Common myeloid progenitor, CD34-positive (primary cell): ENCODE results near the gene CHRDL2.
A peak's percentile ranks its signal among the peaks of the same experiment; 100 is the strongest.

Source experiments
- CTCF ChIA-PET: fragments of 350-600 bp; sonication (Branson Sonifier 250); formaldehyde crosslinking; loops from one replicate; lab custom pipeline; 2021; ENCODE audit warnings: antibody characterized with exemption; lab: Charles Lee
- POLR2A ChIA-PET: fragments of 350-600 bp; sonication (Branson Sonifier 250); formaldehyde crosslinking; loops from one replicate; lab custom pipeline; 2021; ENCODE audit warnings: antibody characterized with exemption; lab: Charles Lee
- DNase-seq, 3 donors: peaks; one replicate each; pipeline versions ENCODE4 v3.0.0 to v3.0.0-alpha.2; 2013
- H3K27ac ChIP-seq, 2 experiments: 1 replicate in 1 of 2; 2 replicates in 1 of 2; pipeline ENCODE4 v1.7.0; 2013; ENCODE audit warnings: inconsistent platforms in 2 of 2, low read length in 2 of 2, mild to moderate bottlenecking in 2 of 2, low read depth in 1 of 2, moderate library complexity in 1 of 2; ENCODE audit not compliant: severe bottlenecking in 2 of 2, insufficient read depth in 1 of 2, poor library complexity in 1 of 2
- H3K27me3 ChIP-seq, 5 experiments: replicated peaks in 2 of 5; 1 replicate in 3 of 5; 2 replicates in 2 of 5; pipeline versions ENCODE4 v1.6.1 to v1.7.0; 2013; ENCODE audit warnings: low read length in 4 of 5, mild to moderate bottlenecking in 2 of 5, moderate library complexity in 2 of 5, inconsistent platforms in 1 of 5; ENCODE audit not compliant: insufficient read depth in 5 of 5, control insufficient read depth in 4 of 5
- H3K36me3 ChIP-seq, 4 experiments: 1 replicate in 2 of 4; 2 replicates in 2 of 4; pipeline versions ENCODE4 v1.6.1 to v1.7.0; 2013; ENCODE audit warnings: low read length in 3 of 4, control low read depth in 1 of 4, mild to moderate bottlenecking in 1 of 4; ENCODE audit not compliant: control insufficient read depth in 4 of 4, insufficient read depth in 4 of 4
- H3K4me1 ChIP-seq, 4 experiments: 1 replicate in 3 of 4; 2 replicates in 1 of 4; pipeline versions ENCODE4 v1.6.1 to v1.7.1; 2013; ENCODE audit warnings: low read length in 3 of 4, mild to moderate bottlenecking in 3 of 4, control low read depth in 1 of 4, inconsistent platforms in 1 of 4, moderate library complexity in 1 of 4; ENCODE audit not compliant: control insufficient read depth in 4 of 4, insufficient read depth in 4 of 4; ENCODE audit errors: control extremely low read depth in 1 of 4
- H3K4me3 ChIP-seq, 7 experiments: 1 replicate in 4 of 7; 2 replicates in 3 of 7; pipeline versions ENCODE4 v1.5.1 to v1.7.0; 2013; ENCODE audit warnings: mild to moderate bottlenecking in 7 of 7, low read length in 6 of 7, moderate library complexity in 6 of 7, inconsistent platforms in 2 of 7, low read depth in 2 of 7, control low read depth in 1 of 7; ENCODE audit not compliant: insufficient read depth in 4 of 7, control insufficient read depth in 1 of 7; ENCODE audit errors: extremely low read depth in 1 of 7
- H3K9me3 ChIP-seq, 5 experiments: 1 replicate in 4 of 5; 2 replicates in 1 of 5; pipeline versions ENCODE4 v1.6.1 to v1.7.1; 2013; ENCODE audit warnings: low read length in 4 of 5, mild to moderate bottlenecking in 2 of 5, inconsistent platforms in 1 of 5, low read depth in 1 of 5, moderate library complexity in 1 of 5; ENCODE audit not compliant: control insufficient read depth in 4 of 5, insufficient read depth in 2 of 5; ENCODE audit errors: control extremely low read depth in 1 of 5
- WGBS: methylation state at CpG from one replicate; pipeline ENCODE4 v1.1.5; 2013; ENCODE audit not compliant: insufficient coverage; 5-methylcytosine and 5-hydroxymethylcytosine counted together

Gene CHRDL2

DNA sequence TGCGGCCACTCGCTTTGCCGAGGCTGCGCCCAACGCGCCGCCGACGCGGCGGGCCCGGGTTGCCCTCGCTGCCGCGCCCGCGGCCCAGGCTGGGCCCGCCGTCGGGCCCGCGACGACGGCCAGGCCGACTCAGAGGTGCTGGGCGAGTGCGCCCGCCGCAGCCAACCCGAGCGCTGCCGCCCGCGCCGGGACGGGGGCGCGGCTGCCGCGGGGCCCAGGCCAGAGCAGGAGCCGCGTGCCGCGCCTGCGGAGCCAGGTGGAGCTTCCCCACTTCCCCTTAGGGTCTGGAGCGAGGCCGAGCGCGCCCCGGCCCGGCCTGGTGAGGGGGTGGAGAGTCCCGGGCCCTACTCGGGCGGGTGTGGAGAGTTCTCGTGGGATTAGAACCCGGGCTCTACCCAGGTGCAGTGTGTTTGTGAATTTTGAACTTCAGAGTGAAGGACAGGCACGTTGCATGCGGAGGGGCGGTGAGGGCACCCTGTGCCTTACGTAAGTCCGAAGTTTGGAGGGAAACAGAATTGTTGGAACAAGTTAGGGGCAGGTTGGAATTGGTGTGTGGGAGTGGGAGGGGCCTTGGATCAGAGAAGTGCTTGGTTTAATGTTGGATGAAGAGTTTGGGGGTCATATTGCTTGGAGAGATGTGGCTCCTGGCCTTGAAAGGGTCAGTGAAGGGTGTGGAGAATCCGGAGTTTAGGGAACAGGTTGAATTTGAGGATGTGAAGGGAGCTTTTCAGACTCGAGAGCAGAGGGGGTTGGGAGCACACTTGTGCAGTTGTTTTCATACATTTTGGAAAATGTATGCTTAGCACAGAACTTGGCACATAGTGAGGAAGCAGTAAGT is 18.1 kb upstream of the CHRDL2 start:
- H3K9me3 ChIP-seq, result no peaks in the 10 kb centered on the region
- no peaks in the 10 kb centered on the region for H3K27me3 ChIP-seq
- under 1% methylated on average over 46 of the region's 63 CpGs for WGBS
- CTCF ChIA-PET, result interaction anchor here (0.7 to 2.8 kb wide), 5 partner anchors 8 to 24 kb away, joined by 3 to 6 read pairs (median 3); no protein-coding TSS in a partner anchor
- POLR2A ChIA-PET, result interaction anchor here (0.6 to 1.0 kb wide), 2 partner anchors 14 to 29 kb away, joined by 3 to 4 read pairs; no protein-coding TSS in a partner anchor
- DNase-seq, result peak; percentile 66 to 90 (median 86)
- H3K27ac ChIP-seq, result peak overlapping the region; percentile 74 to 90
- H3K4me3 ChIP-seq, result peak overlapping the region; percentile 44 to 79 (median 68)
- H3K4me1 ChIP-seq, result peaks cover 5 to 27% (median 23%) of the 10 kb centered on the region in 4 experiments
- H3K36me3 ChIP-seq, result no peaks in the 10 kb centered on the region

DNA sequence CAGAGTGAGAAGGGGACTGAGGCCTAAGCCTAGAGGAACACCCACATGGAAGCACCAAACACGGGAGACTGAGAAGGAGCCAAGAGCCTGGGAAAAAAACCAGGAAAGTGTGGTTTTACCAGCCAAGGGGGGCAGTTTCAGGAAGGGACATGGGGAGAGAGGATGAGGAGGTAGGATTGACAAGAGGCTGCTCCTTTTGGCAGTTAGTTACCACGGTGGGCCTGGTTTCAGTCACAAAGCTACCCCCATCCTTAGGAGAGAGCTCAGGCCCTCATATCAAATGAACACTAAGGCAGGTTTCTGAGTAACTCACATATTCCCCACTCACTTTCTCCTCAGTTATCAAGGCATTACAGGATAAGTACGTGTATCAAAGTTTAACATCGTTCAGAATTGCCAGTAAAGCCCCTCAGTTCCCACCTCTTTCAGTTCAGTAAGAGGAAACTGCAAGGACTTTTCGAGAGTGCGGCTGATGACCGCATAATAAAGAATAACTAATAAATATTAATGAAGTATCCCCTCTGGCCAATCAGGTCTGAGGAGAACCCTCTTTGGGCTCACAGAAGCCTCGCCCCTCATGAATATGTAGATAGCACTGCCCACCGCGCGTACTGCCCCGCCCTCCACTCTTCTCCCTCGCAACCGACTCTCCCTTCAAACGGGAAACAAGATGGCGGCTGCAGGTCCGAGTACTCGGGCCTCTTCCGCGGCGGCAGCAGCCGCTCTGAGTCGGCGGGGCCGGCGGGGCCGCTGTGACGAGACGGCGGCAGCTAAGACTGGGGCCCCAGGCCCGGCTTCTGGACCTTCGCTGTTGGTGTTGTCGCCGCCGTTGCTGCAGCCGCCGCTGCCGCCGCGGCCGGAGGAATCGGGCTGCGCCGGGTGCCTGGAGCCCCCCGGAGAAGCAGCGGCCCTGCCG is 17.2 kb upstream of the CHRDL2 start, which contains the start of gene RNF169:
Gene RNF169 (plus strand): TSS at position 639 of the 916 bp plus-strand sequence. CDS start 32 bp downstream, at position 671.
- H3K36me3 ChIP-seq, result no peaks in the 10 kb centered on the region
- H3K9me3 ChIP-seq, result no peaks in the 10 kb centered on the region
- no peaks in the 10 kb centered on the region for H3K27me3 ChIP-seq
- ChIA-PET CTCF (interaction anchor here (1.4 to 1.7 kb wide), 2 partner anchors 9 to 13 kb away, joined by 4 to 5 read pairs; no protein-coding TSS in a partner anchor), POLR2A (interaction anchor here (1.0 kb wide), 1 partner anchor 15 kb away, joined by 3 read pairs; no protein-coding TSS in a partner anchor)
- peaks cover 5 to 27% (median 23%) of the 10 kb centered on the region in 4 experiments for H3K4me1 ChIP-seq
- 3% methylated on average over 29 of the region's 47 CpGs for WGBS
- peak within 1 kb of the TSS; percentile 74 to 90 for H3K27ac ChIP-seq
- peak within 1 kb of the TSS; percentile 44 to 79 (median 68) for H3K4me3 ChIP-seq
- DNase-seq, result peak; percentile 96 to 99 (median 98)

DNA sequence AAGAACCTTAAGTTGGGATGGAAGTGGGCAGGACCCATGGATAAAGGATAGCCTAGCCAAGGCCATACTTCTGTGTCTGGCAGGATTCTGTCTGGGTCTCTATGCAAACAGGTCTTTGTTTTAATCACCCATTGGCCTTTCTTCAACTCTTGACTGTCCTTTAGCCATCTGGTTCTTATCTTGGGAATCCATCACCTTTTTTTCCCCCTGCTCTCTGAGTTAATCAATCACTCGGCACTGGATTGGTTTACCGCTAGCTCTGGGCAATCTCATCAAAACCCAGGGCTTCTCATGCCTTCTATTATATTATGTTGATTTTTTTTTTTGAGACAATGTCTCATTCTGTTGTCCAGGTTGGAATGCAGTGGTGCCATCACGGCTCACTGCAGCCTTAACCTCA is 15.6 kb upstream of the CHRDL2 start:
- H3K27ac ChIP-seq, result no peak overlapping the region
- H3K4me1 ChIP-seq, result peaks cover 5 to 27% (median 23%) of the 10 kb centered on the region in 4 experiments
- no peak overlapping the region for H3K4me3 ChIP-seq
- no peaks in the 10 kb centered on the region for H3K9me3 ChIP-seq
- ChIA-PET CTCF (interaction anchor here (0.8 to 1.0 kb wide), 2 partner anchors 10 to 21 kb away, joined by 3 to 4 read pairs; no protein-coding TSS in a partner anchor), POLR2A (no interaction called here)
- DNase-seq, result no peak
- H3K36me3 ChIP-seq, result no peaks in the 10 kb centered on the region
- no peaks in the 10 kb centered on the region for H3K27me3 ChIP-seq
- WGBS, result 100% methylated on average over 2 of the region's 3 CpGs

DNA sequence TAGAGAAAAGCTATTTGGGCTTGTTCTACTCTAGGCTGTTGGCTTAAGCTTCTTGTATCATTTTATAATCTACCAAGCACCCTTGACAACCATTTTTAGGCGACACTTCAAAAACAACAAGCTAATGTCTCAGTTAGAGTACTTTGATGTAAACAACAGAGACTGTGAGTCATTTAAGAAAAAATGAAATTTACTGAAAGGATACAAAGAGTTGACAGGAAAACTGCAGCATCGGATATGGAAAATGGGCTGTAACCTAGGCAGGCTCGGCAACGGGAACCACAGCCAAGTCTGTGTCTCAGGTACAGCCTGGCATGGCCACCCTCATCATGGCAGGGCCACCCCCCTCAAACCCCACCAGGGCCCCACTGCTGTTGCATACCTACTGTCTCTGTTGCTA is 13.1 kb upstream of the CHRDL2 start:
- no peak for DNase-seq
- Histone ChIP-seq H3K4me3 (no peak overlapping the region), H3K9me3 (no peaks in the 10 kb centered on the region), H3K36me3 (no peaks in the 10 kb centered on the region), H3K27me3 (no peaks in the 10 kb centered on the region), H3K27ac (no peak overlapping the region), H3K4me1 (peaks cover 0 to 12% (median 9%) of the 10 kb centered on the region in 4 experiments)
- POLR2A ChIA-PET, result no interaction called here
- CTCF ChIA-PET, result interaction anchor here (1.1 to 1.8 kb wide), 2 partner anchors 17 to 23 kb away, joined by 3 to 7 read pairs; no protein-coding TSS in a partner anchor
- WGBS, result 96% methylated on average over 3 of the region's 4 CpGs

DNA sequence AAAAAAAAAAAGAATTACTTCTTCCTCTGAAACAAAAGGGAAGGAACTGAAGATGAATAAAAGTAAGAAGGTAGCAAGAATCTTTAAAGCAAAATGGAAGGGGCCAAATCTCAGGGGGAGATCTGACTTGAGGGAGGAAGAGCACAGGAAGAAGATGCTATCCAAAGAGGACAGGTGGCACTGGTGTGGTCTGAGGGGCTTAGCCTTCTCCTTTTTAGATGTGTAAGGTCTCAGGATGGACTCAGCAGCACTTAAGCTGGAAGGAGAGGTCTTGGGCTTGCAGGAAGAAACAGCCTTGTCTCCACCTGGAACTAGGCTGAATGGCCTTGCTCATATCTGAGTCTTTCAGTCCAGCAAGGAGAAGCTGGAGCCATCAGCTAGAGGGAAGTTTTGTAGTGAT is 12.4 kb upstream of the CHRDL2 start:
- Histone ChIP-seq H3K9me3 (no peaks in the 10 kb centered on the region), H3K27me3 (no peaks in the 10 kb centered on the region), H3K4me1 (peaks cover 0 to 11% (median 7%) of the 10 kb centered on the region in 4 experiments), H3K4me3 (no peak overlapping the region), H3K27ac (no peak overlapping the region), H3K36me3 (no peaks in the 10 kb centered on the region)
- ChIA-PET CTCF (interaction anchor here (1.1 to 1.8 kb wide), 2 partner anchors 17 to 24 kb away, joined by 3 to 7 read pairs; no protein-coding TSS in a partner anchor), POLR2A (no interaction called here)
- DNase-seq, result no peak

DNA sequence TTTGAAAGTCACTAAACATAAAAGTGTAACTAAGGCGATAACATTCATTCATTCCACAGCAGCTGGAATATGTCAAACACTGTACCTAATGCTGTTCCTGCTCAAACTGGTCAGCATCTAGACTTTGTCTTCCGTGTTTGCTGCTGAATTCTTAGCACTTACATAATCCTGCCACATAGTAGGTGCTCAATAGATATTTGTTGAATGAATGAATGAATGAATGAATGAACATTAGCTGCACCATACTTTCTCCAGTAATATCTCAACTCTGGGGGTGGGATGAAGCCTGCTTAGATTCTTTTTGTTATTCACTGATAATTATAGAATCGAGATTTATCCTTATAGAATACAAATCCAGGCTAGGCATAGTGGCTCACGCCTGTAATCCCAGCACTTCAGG is 10.8 kb upstream of the CHRDL2 start:
- WGBS, result 100% methylated on average over 1 of the region's 4 CpGs
- POLR2A ChIA-PET, result no interaction called here

More for the DNA sequence above, 10.8 kb upstream of the CHRDL2 start:
- Histone ChIP-seq H3K4me1 (no peaks in the 10 kb centered on the region), H3K36me3 (no peaks in the 10 kb centered on the region), H3K9me3 (no peaks in the 10 kb centered on the region), H3K27ac (no peak overlapping the region), H3K4me3 (no peak overlapping the region), H3K27me3 (no peaks in the 10 kb centered on the region)
- DNase-seq, result no peak
- CTCF ChIA-PET, result interaction anchor here (0.7 to 1.6 kb wide), 2 partner anchors 9 to 192 kb away, joined by 3 to 6 read pairs; no protein-coding TSS in a partner anchor
